NCI-H2196 treated with DMSO at 0.1 percent for 48 hours (cell line): ENCODE measurements around the gene MAGEB17.
"Not testable (repeated sequence)": the region's sequence is repeated elsewhere in the genome, so short reads cannot be mapped to it uniquely, and the experiment has no call there.

Source experiments
- DNase-seq: peaks from one replicate; lab custom pipeline; 2025; ENCODE audit not compliant: unreplicated experiment; lab: John Stamatoyannopoulos, UW

Gene MAGEB17, protein sequence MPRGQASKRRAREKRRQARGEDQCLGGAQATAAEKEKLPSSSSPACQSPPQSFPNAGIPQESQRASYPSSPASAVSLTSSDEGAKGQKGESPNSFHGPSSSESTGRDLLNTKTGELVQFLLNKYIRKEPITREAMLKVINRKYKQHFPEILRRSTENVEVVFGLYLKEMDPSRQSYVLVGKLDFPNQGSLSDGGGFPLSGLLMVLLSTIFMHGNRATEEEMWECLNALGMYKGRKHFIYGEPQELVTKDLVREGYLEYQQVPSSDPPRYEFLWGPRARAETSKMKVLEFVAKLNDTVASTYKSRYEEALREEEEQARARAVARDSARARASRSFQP

GRCh38 chrX:16167181-16167580 is at the start of gene MAGEB17:
Gene MAGEB17, plus strand, starts transcription at chrX:16167481. Its CDS starts 2,902 bp downstream, at chrX:16170383.
- DNase-seq = no peak

DNA sequence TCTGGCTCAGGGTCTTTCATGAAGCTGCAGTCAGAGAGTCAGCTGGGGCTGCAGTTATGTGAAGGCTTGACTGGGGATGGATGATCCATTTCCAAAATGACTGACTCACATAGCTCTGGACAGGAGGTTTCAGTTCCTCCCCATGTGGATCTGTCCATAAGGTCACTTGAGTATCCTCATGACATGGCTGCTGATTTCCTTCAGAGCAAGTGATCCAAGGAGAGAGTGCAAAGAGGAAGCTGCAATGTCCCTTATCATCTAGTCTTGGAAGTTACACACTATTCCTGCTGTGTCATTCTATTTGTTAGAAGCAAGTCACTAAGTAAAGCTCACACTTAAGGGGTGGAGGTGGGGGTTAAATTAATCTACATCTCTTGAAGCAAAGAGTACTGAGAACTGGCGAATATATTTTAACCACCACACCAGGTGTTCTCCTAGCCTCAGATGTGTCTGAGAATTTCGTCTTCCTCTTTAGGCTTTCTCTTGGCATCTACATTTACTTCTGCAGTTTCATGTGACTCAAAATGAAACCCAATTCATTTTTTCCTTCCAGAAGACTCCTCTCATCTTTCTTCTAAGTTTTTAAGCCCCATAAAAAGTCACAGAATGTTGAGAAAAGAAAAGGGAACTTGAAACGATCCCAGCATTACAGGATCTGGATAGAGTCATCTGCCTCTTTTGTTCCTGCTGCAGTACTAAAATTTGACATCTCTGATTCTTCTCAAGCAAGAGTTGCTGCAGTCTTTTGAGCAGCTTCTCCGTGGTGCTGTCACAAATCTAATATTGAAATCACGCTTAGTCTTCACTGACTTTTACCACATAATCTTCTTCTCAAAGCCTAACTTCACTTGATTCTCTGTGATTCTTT is 47.7 kb upstream of the MAGEB17 start:
- no peak for DNase-seq

- DNase-seq = no peak
Measured at GRCh38 chrX:16120431-16120830, 46.9 kb upstream of the MAGEB17 start.

GRCh38 chrX:16123222-16123786 is 44.0 kb upstream of the MAGEB17 start, which contains the start of gene GRPR:
Gene GRPR, plus strand, starts transcription at chrX:16123565. Its CDS starts 389 bp downstream, at chrX:16123954.
- DNase-seq = peak; percentile 35

DNA sequence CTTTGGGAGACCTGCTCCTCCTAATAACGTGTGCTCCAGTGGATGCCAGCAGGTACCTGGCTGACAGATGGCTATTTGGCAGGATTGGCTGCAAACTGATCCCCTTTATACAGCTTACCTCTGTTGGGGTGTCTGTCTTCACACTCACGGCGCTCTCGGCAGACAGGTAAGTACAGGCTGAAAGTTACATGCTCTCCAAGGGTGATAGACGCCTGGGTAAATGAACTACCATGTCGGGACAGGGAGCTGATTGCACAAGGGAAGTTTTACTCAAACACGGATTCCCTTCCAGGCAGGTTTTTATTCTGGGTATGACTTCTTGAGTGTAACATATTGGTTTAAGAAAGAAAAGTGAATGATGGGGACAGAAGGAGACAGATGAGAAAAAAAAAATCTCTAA is 43.1 kb upstream of the MAGEB17 start:
- no peak for DNase-seq

DNA sequence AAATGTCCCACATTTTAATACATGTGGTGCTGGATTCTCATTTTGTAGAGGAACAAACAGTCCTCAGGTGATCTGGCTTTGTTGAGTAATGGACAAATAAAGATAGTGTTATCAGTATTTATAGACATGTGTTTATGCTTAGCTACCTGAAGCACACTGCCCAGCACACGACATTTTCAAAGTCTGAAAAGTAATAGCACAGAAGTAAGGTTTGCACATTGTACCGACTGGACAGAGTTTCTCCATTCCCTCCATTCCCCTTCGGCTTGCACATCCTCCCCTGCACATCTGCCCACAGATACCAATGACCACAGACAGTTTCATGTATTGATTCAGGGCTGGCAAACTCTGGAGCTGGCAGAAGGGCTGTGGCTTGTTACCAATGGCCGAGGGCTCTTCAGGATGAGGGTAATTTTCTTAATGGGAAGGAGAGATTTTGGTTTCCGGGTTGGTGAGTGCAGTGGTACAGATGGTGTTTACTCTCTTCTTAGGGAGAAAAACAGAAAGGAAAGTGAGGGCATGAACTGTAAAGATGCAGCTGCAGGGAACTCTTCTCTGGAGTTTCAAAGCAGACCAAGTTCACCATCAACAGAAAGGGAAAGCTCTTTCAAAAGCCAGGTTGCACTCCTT is 41.6 kb upstream of the MAGEB17 start:
- DNase-seq = no peak

DNA sequence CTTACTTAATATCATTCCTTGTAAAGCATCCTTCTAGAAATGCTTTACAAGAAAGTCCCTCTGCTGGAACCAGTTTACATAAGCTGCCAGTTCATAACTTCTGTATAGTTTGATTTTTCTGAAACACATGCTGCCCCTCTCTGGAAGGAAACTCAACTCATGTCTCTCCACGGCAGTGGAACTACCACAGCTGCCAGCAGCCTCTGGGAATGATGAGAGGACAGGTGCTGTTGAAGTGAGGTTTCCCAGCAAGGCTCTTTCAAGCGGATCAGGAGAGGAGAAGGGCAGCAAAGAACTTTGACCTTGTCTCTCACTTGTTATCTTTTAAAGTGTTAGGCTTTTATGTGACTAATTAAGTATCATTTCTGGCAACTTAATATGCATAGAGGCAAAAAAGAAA is 36.6 kb upstream of the MAGEB17 start:
- DNase-seq = no peak

DNA sequence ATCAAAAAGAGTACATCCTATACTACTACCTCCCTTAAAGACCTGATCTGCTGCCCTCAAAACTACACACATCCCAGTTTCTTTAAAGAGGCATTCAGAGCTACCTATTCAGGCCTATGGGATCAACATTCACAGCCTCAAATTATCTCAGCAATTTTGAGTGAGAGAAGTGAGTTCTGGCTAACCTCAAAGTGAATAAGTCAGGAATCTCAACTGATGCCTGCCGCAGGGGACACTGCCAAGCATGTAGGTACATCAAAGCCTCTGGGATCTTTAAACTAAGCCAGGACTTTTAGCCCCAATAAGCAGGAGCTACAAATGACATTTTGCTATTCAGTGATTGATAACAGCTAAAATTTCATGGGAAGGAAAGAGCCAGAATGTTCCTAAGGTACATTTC is 32.3 kb upstream of the MAGEB17 start:
- DNase-seq = no peak

DNA sequence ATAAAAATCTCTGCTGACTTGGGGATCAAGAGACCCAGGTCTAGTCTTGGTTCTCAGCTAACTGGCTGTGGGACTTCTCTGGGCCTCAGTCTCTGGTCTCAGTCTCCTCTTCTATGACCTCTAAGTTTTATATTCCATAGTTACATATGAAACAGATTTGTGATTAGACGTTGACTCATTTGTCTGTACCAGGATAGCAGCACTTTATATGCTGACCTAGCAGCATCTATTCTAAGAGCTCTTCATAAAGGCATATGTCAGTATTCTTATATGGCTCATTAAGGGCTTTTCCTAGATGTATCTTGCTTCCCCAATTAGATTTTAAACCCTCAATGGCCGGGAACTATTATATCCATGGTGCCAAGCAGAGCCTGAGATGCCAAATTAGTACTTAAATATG is 31.2 kb upstream of the MAGEB17 start:
- DNase-seq = no peak

- DNase-seq = no peak
Measured at GRCh38 chrX:16137416-16138107, 29.7 kb upstream of the MAGEB17 start.

- no peak for DNase-seq
Measured at GRCh38 chrX:16138108-16138427, 29.2 kb upstream of the MAGEB17 start.

DNA sequence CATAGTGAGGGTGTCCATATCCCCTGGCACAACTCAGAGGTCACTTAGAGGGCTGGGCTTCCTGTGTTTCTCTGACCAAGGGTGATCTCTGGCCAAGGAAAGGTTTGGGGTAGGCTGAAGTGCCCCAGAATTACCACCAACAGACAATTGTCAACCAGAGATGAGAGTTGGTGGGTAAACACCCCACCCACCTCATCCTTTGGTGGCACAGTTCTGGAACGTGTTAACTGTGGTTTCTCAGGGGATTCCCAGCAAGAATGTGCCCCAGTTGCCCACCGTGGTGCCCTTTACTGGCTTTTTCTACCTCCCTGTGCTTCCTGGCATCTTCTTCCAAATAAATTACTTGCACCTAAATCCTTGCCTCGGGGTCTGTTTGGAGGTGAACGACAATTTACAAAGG is 26.8 kb upstream of the MAGEB17 start:
- no peak for DNase-seq

GRCh38 chrX:16140983-16141382 is 26.3 kb upstream of the MAGEB17 start:
- no peak for DNase-seq

DNA sequence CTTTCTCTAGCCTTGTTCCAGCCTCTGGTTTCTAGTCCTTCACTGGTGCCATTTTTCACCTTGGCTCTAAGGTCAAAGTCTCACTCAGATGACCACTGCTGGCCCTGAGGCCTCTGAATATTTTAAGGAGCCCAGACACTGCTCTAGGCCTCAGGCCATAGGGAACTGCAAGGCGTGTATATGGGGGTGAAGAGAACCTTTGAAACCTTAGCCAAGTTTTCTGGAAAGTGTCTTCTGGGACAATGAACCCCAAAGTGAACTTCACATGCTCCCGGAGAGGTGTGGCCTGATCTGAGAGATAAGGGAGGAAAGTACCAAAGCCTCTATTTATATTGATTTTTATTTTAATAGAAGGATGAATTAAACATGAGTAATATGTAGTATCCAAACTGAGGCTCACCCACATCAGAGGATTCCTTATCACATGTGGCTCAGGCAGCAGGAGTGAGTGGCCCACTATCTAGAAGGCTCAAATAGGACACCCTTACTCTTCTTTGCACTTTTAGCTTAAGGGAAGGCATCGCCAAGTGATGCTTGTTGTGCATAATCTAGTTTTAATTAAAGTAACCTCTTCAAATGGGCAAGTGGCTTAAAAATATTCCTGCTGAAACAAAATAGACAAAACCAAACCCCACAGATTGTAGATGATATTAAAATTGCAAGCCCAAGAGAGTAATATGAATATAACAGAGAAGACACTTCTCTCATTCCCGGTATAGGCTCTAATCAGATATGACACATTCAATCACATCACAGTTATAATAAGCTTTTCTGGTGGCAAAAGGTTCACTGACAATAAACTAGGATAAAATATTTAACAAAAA is 25.6 kb upstream of the MAGEB17 start:
- no peak for DNase-seq

- no peak for DNase-seq
Measured at GRCh38 chrX:16142246-16142558, 25.1 kb upstream of the MAGEB17 start.

DNA sequence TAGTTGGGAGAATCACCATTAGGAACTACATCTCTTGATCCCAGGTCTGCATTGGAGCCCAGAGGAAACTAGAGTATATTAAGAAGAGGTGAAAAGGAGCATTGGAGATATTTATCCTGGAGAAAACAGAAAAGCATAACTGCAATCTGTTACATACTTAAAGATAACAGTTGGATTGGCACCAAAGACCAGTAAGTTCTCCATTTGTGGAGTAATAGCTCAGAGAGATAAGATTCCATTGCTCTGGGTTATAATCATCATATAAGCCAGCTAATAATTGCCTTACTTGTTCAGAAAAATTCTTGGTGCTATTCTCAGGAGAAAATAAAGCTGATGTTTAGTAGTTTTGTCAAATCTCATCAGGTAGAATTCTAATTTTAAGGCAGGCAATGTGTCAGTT is 23.3 kb upstream of the MAGEB17 start:
- no peak for DNase-seq

- no peak for DNase-seq
Measured at GRCh38 chrX:16144420-16144819, 22.9 kb upstream of the MAGEB17 start.

DNA sequence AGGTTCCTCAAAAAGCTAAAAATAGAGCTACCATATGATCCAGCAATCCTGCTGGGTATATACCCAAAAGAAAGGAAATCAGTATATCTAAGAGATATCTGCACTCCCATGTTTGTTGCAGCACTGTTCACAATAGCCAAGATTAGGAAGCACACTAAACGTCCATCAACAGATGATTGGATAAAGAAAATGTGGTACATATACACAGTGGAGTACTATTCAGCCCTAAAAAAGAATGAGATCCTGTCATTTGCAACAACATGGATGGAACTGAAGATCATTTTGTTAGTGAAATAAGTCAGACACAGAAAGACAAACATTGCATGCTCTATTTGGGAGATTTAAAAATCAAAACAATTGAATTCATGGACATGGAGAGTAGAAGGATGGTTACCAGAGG is 22.2 kb upstream of the MAGEB17 start:
- DNase-seq = not testable (repeated sequence)

- DNase-seq = no peak
Measured at GRCh38 chrX:16145656-16146055, 21.6 kb upstream of the MAGEB17 start.

DNA sequence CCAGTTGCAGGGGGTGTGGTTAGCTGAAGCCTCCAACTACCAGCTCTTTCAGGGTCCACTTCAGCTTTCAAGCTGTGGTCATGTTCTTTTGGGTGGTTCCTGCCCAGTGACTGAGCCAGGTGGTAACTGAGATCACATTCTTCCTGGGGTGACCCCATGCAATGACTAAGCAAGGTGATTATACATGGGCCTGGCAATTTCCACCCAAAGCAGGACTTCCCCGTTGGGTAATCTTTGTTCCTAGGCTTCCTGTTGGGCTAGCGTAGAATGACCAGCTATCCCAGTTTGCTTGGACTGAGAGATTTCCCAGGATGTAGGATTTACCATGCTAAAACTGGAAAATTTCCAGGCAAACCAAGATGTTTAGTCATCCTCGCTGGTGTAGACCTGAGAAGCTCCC is 18.4 kb upstream of the MAGEB17 start:
- no peak for DNase-seq
